22Rv1 (cell line): ENCODE results near the gene CST7.

Experiments
- CTCF ChIP-seq: fragments of 450-650 bp; IDR thresholded peaks from 2 replicates; pipeline ENCODE4 v1.5.1; 2017; ENCODE audit warnings: mild to moderate bottlenecking
- ZFX ChIP-seq: fragments of 450-650 bp; IDR thresholded peaks from 2 replicates; pipeline ENCODE4 v1.6.1; 2017; ENCODE audit warnings: antibody characterized with exemption, borderline replicate concordance

GRCh38 chr20:24915892-24916291 lies 33.2 kb upstream of the CST7 start:
- no peak for TF ChIP-seq CTCF
- no peak for TF ChIP-seq ZFX
